ENCODE results near the gene RFX2. TPM values are rescaled to one million over a fixed set of nuclear protein-coding genes. Genes with fewer than 3 reads are reported as not detected.

The RFX2 gene
- total and polyA plus RNA-seq, 9 of the 15 experiments (the other 6 are each of a cell fraction or from before 2014, with no cell fraction given), result 3.6 to 18.7 (median 8.7) TPM

- Histone ChIP-seq H3K4me1 (replicated peaks in 1 of 2; ENCODE audit: control insufficient read depth in 2 of 2, insufficient read depth in 2 of 2, low read length in 2 of 2) (peaks cover 13 to 33% of the 10 kb centered on the region in 2 experiments; a peak in 4 of 5 replicates), H4K20me1 (replicated peaks; ENCODE audit: control insufficient read depth, insufficient read depth, low read length) (peaks cover 16% of the 10 kb centered on the region), H3K9me3 (replicated peaks; ENCODE audit: control insufficient read depth, insufficient read depth, low read depth, low read length) (no peaks in the 10 kb centered on the region), H2AFZ (ENCODE audit: low read depth, low read length) (no peak overlapping the region), H3K9ac (ENCODE audit: insufficient read depth in 1 of 2, low read depth in 2 of 2, low read length in 2 of 2) (peak overlapping the region in 1 of 2 experiments; percentile 6; a peak in 1 of 4 replicates), H3K79me2 (ENCODE audit: control insufficient read depth, insufficient read depth, low read length) (peaks cover 98% of the 10 kb centered on the region), H3K4me2 (ENCODE audit: insufficient read depth, low read length) (no peak overlapping the region), H3K27ac (ENCODE audit: extremely low read depth, low read depth, low read length) (no peak overlapping the region), H3K4me3 (no peak overlapping the region), H3K9me1 (ENCODE audit: control insufficient read depth, insufficient read depth, low read length) (peaks cover 7% of the 10 kb centered on the region), H3K27me3 (ENCODE audit: control insufficient read depth in 2 of 2, insufficient read depth in 2 of 2, low read length in 2 of 2) (no peaks in the 10 kb centered on the region; a peak in 1 of 5 replicates), H3K36me3 (ENCODE audit: control insufficient read depth, insufficient read depth, low read length) (peaks cover 61% of the 10 kb centered on the region)
- BruUV-seq (replicated peaks), result no TSS peak
- ATAC-seq, result no peak
- intact Hi-C loops (cut with micrococcal nuclease), result no loop called here
- CTCF ChIA-PET (ENCODE audit: low intra/inter-chr PET ratio), result no interaction called here
- in situ Hi-C loops (cut with MboI), result no loop called here
- FAIRE-seq, result peak; percentile 26
- TF ChIP-seq SMC3 (conservative IDR thresholded peaks at IDR 0.05; ENCODE audit: insufficient read depth, low read depth, low read length), result no peak
- no peak for TF ChIP-seq ZNF175 (CRISPR knock-in tag; IDR thresholded peaks at IDR 0.05; ENCODE audit: low read depth)
- no peak for TF ChIP-seq HBP1 (CRISPR knock-in tag; IDR thresholded peaks at IDR 0.05)
- TF ChIP-seq ZNF224 (CRISPR knock-in tag; IDR thresholded peaks at IDR 0.05), result no peak
- TF ChIP-seq ETV6 (IDR thresholded peaks at IDR 0.05; ENCODE audit: borderline replicate concordance in 1 of 2, low read depth in 2 of 2, low read length in 1 of 2), result no peak
- TF ChIP-seq ETV6 (CRISPR knock-in tag; IDR thresholded peaks at IDR 0.05; ENCODE audit: borderline replicate concordance), result no peak
- no peak for TF ChIP-seq ZNF507 (tag; conservative IDR thresholded peaks at IDR 0.05)
- no peak for TF ChIP-seq SMAD2 (IDR thresholded peaks at IDR 0.05; ENCODE audit: low read depth, low read length)
- no peak for TF ChIP-seq ZNF764 (CRISPR knock-in tag; IDR thresholded peaks at IDR 0.05; ENCODE audit: low read depth)
- TF ChIP-seq ZNF583 (CRISPR knock-in tag; IDR thresholded peaks at IDR 0.05), result no peak
- no peak for TF ChIP-seq ZBTB2 (IDR thresholded peaks at IDR 0.05)
- TF ChIP-seq DIDO1 (tag; IDR thresholded peaks at IDR 0.05; ENCODE audit: low read depth), result no peak
- TF ChIP-seq SP1 (CRISPR knock-in tag; IDR thresholded peaks at IDR 0.05), result no peak
- TF ChIP-seq SMAD4 (CRISPR knock-in tag; conservative IDR thresholded peaks at IDR 0.05), result no peak
- no peak for TF ChIP-seq TBP (optimal IDR thresholded peaks at IDR 0.05; ENCODE audit: low read depth, low read length)
- TF ChIP-seq ZNF384 (IDR thresholded peaks at IDR 0.05; ENCODE audit: low read depth, low read length), result no peak
- TF ChIP-seq BRCA1 (IDR thresholded peaks at IDR 0.05), result no peak
- TF ChIP-seq BRCA1 (CRISPR knock-in tag; IDR thresholded peaks at IDR 0.05), result no peak
- TF ChIP-seq MAFG (tag; conservative IDR thresholded peaks at IDR 0.05), result no peak
- TF ChIP-seq HCFC1 (IDR thresholded peaks at IDR 0.05; ENCODE audit: low read depth, low read length), result no peak
- TF ChIP-seq JUN (IDR thresholded peaks at IDR 0.05; ENCODE audit: borderline replicate concordance, low read depth, low read length), result no peak
- no peak for TF ChIP-seq JUN (CRISPR knock-in tag; IDR thresholded peaks at IDR 0.05; ENCODE audit: borderline replicate concordance)
- WGBS (ENCODE audit: insufficient coverage, low coverage, missing lambda C conversion rate), result 94% methylated on average over 9 of the region's 10 CpGs
- no peak for DNase-seq (ENCODE audit: extremely low read depth in 1 of 4, low spot score in 3 of 4)
- POLR2A ChIA-PET, result no interaction called here
Observed at GRCh38 chr19:5974721-5975387, 135.4 kb downstream of the RFX2 start.
